ENCODE data around the gene SULF2.

Gene SULF2

DNA sequence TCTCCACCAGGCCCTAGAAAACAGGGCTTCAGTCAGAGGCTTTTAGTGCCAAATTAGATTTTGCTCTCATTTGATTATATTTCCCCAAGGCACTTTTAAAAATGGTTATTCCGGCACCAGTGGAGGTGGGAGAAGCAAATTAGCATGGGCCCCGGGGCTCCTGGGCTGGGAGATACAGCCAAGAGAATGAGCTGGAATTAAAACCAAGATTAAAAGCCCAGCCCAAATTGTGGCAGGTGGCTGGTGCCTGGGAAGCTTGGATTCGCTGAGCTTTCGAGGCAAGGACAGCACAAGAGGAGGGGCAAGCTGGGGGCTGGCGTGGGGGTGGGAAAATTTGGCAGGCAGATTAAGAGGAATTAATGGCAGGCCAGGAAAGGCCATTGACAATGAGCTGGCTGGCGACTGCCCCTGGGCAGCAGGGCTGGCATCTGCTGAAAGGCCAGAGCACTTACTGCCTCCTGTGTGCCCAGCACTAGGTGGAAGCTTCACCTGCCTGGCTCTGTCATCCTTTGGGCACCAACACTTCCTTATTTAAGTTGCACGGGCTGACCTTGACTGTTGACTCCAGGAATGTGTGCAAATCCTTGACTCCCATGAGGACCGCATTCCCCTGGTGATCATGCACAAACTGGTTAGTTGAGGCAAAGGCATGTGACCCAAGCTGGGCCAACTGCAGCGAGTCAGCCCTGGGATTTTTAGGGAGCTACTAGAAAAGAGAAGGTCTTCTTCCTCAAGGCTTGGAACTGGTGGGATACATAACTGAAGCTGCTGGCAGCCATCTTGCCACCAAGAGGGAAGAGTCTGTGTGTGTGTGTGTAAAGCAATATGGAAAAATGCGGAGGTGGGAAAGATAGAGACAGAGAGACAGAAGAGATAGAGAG lies 76.1 kb downstream of the SULF2 start:
- no peak for DNase-seq

DNA sequence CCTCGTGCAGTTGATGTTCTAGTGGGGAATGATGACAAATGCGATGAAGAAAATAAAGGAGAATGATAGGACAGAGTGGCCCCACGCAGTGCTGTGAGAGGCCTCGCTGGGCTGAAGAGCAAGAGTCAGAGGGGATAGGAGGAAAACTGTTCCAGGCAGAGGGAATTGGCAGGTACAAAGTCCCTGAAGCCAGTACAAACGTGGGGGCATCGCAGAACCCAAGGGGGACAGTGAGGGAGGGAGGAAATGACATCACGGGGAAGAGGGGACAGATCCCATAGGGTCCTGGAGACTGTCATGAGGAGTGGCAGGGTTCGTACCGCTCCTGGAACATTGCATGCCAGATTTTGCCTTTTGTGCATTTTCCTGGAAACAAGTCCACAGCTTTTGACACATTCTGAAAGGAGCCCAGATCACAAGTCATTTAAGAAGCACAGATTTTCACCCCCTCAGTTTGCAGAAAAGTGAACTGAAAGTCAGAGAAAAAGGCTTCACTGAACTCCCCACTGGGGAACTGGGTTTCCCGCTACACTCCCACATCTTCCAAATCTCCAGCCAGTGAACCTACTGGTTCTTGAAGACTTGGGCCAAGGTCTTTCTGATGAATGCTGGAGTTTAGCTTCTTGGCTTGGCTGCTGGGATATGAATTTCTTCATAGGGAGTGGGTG lies 77.0 kb downstream of the SULF2 start:
- no peak for DNase-seq

DNA sequence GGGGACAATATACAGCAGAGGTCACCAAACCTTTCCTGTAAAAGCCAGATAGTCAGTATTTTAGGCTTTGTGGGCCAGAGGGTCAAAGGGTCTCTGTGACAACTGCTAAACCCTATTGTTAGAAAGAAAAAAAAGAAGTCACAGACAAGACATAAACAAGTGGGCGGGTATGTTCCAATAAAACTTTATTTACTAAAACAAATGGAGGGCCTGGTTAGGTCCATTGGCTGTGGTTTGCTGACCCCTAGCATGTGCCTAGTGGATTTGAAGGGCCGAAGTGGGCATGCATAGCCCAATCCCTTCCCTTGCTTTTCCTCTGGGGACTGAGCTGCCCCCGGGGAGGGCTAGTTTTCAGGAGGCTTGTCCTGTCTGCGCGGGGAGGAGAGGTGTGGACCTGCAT lies 78.9 kb downstream of the SULF2 start:
- DNase-seq, result no peak

GRCh38 chr20:47705497-47705856 lies 79.8 kb downstream of the SULF2 start:
- no peak for DNase-seq

GRCh38 chr20:47704746-47705496 lies 80.4 kb downstream of the SULF2 start:
- DNase-seq, result no peak

DNA sequence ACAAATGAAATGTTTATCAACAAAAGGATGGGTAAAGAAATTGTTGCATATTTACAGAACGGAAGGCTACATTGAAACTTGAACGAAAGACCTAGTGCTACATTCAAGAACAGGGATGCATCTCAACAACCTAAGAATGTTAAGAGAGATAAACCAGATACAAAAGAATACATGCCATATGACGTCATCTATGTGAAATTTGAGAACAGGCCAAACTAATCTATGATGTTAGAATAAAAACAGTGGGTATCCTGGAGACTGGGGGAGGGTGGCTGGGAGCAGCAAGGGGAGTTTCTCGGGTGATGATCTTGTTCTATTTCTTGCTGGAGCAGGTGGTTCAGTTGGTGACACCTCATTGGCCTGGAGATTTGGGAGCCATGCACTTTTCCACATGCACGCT lies 81.5 kb downstream of the SULF2 start:
- DNase-seq, result no peak

DNA sequence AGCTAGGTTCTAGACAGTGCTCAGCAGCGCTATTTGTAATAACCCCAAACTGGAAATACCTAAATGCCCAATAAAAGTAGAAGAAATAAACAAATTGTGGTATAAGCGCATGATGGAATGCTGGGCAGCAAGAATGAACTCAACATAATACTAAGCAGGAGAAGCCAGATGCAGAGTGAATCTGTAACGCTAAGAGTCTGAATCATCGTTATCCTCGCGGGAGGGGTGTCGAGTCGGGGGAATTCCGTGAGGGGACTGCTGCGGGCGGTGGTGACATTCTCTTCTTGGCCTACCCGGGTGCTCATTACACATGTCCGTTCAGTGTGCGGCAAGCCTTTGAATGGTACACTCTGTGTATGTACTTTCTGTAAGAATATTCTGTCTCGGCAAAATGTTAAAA lies 83.7 kb downstream of the SULF2 start:
- no peak for DNase-seq

GRCh38 chr20:47700327-47700726 lies 85.0 kb downstream of the SULF2 start:
- no peak for DNase-seq

DNA sequence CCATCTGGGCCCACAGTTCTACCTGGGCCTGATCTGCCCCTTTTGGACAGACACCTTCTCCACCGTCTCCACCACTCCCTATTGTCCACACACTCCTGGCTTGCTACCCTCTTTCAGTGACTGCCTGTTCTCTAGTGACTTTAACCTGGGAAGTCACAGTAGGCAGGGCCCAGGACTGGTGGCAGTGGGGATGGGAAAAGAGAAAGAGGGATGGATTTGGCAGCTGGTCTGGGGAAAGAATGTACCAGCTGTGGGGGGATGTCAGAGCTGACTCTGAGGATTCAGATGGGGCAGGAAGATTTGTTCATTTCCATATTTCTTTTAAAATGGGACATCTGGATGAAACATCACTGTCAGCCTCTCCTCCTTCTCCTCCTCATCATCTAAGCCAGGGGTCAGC lies 85.5 kb downstream of the SULF2 start:
- no peak for DNase-seq

DNA sequence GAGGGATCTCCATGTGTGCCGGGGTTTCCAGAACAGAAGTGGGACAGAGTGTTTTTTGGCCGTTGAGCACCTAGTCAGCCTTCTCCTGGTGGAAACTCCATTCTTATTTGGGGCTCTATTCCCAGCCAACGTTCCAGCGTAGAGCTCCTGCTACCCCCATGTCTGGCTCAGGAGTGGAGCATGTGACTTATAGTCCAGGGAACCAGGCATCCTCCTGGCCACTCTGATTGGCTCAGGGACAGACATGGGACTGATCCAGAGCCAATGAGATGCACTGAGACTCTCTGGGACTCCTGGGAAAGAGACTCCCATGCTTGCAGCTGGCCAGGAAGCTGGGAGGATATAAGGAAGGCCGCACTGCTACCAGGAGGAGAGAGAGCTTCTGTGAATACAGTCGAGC lies 87.1 kb downstream of the SULF2 start:
- DNase-seq, result no peak

GRCh38 chr20:47696856-47697255 lies 88.4 kb downstream of the SULF2 start:
- DNase-seq, result no peak

- DNase-seq, result no peak
These were observed 91.1 kb downstream of the SULF2 start for GRCh38 chr20:47694021-47694818.

GRCh38 chr20:47691625-47692024 lies 93.7 kb downstream of the SULF2 start:
- DNase-seq, result no peak

DNA sequence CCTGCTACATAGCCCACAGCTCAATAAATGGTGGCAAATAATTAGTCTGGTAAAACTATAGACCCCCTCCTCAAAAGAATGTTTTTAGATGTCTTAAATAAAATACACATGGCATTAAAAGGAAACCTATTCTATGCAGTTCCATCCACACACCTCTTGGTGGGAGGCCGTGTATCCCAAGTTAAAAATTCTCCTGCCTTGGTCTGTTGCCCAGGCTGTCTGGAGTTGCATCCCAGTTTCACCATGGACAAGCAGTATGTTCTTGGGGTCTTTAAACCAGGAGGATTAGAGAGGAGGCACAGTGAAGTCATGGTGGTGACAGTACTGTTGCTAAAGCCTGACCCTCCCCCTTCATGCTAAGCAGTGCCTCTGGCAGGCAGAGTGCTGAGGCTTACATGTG lies 95.5 kb downstream of the SULF2 start:
- DNase-seq, result no peak

DNA sequence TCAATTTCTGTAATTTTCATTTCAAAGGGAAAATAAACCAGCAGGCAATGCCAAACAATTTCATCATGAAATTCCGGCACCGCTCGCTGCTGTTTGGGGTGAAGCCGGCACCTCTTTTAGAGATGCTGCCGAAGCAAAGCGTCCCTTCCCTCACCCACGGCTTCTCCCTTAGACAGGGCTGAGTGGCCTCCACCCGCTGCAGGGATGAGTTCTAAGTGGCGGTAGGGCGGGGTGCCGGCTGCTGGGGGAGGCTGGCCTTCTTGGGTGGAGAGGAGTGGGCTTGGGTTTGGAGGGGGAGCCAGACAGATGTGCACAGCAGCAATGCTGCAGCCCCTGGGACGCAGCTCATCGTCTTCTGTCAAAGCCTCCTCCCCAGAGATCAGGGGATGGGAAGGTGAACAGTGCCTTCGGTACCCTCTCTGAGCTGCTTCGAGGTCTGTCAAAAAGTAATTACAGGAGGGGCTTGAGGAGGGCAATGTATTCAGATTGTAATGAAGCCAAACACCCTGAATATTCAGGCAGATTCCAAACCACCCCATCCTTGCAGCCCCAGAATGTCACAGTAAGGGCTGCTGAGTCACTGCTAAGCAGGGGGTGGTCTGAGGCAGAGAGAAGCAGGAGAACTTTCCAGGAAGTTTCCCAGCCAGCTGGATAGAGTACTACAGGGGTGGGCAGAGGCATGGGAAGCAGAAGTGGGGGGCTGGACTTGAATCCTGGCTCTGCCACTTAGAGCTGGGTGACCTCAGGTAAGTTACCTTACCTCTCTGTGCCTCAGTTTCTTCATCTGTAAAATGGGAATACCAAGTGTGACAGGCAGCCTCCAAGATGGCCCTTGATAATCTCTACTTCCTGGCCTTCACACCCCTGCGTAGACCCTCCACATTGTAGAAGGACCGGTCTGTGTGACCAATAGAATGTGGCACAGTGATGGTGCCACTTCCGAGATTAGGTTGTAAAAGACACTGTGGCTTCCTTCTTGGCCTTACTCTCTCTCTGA lies 96.6 kb downstream of the SULF2 start:
- DNase-seq, result no peak

- no peak for DNase-seq
These were observed 97.9 kb downstream of the SULF2 start for GRCh38 chr20:47687095-47687987.

DNA sequence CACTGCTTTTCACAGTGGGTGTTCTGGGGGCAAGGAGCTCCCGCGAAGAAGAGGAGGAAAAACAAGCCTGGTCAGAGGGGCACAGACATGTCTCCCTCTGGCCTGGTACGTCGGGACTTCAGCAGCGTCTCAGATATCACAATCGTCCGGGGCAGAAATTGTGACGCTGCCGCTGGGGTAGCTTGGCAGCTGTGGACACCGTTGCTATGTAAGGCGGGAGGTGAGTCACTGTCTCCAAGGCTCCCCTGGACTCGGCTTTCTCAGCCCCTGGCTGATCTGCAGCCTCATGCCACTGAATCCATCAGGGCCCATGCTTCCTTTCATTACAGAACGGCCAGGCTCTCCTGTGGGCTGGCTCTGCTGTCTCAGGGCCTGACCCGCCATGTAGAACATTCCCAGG lies 98.7 kb downstream of the SULF2 start:
- peak; percentile 80 for DNase-seq

DNA sequence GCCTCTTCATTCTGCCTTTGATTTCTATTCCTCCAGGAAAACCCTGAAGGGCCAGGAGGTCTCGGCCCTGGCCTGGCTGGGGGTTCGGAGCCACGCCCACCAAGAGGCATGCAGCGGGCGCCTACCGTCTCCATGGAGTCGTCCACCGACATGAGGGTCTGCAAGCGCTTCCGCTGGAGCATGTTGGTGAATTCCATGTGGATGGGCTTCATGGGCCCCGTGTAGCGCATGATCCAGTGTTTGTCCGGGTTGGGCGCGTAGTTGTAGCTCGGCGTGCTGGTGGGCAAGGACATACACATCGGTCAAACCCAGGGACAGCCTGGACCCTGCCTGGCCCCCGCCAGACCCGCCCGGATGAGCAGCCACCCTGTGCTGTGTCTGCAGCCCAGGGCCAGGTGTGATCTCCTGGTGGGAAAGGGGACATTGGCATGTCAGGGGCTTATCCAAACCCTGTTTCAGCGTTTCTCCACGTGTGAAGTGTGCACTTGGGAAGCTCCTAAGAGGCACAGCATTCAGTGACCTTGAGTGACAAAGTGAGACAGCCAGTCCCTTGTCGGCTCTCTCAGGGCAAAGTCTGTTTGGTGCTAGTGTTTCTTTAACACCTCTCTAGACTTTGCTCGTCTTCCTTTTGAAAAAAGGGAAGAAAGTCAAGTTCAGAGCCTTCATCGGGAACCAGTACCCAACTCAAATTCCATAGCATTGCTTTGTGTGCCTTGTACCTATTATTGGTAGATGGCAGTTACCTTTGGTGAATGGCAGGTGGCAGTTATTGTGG lies 100.8 kb downstream of the SULF2 start:
- DNase-seq, result no peak

DNA sequence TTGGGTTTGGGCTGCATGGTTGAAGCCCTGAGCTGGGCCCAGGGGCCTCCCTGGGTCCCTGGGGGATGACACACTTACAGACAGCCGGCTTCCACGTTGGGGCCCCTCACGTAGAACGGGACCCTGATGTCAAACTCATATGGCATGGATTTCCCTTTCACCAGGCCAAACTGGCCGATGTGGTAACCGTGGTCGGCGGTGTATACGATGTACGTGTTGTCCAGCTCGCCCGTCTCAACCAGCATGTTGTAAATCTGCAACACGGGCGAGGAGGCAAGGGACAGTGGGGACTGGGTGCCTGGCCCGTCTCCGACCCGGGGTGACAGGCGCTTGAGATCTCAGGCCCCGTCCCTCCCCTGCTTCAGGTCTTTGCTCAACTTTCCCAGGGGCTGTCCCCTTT lies 102.4 kb downstream of the SULF2 start:
- no peak for DNase-seq

All from left hindlimb (tissue), 1 donor.